SK-N-SH (cell line): ENCODE data around the gene SHMT1. TPM values are rescaled to one million over a fixed set of nuclear protein-coding genes. Genes with fewer than 3 reads are reported as not detected.

ENCODE experiments used
- CTCF ChIA-PET: fragments of 300-600, 350-600 bp; formaldehyde crosslinking; extraction: SDS; loops from one replicate; lab custom pipeline; 2021; lab: Yijun Ruan, JAX
- POLR2A ChIA-PET: fragments of 350-600 bp; sonication (Branson Sonifier 250); formaldehyde crosslinking; extraction: SDS; loops from one replicate; lab custom pipeline; 2020; ENCODE audit warnings: antibody characterized with exemption, inconsistent platforms; lab: Yijun Ruan, JAX
- DNase-seq: peaks from one replicate; pipeline ENCODE4 v3.0.0; 2012
- H2AFZ ChIP-seq: fragments of 200-600 bp; sonication (generic); 2 replicates; pipeline ENCODE4 v1.8.1; 2016; ENCODE audit warnings: antibody characterized with exemption, mild to moderate bottlenecking, low read depth
- H3F3A ChIP-seq: fragments of 200-600 bp; sonication (generic); replicated peaks from 2 replicates; pipeline ENCODE3; 2016; ENCODE audit warnings: antibody characterized with exemption, mild to moderate bottlenecking; ENCODE audit not compliant: insufficient read depth
- H3K27ac ChIP-seq, 2 experiments: fragments of 200-500 bp in 1 of 2; fragments of 200-600 bp in 1 of 2; sonication (Bioruptor generic) in 1 of 2; sonication (generic), shearing (Covaris generic) in 1 of 2; 2 replicates each; pipeline versions ENCODE4 v1.5.1 to v1.6.1; 2014 to 2016; ENCODE audit warnings: low read depth in 2 of 2, inconsistent platforms in 1 of 2, low read length in 1 of 2, mild to moderate bottlenecking in 1 of 2, mixed read lengths in 1 of 2
- H3K27me3 ChIP-seq: fragments of 200-600 bp; sonication (generic), shearing (Covaris generic); 2 replicates; pipeline ENCODE4 v1.6.1; 2016; ENCODE audit warnings: mixed run types; ENCODE audit not compliant: insufficient read depth
- H3K36me3 ChIP-seq, 2 experiments: fragments of 200-500 bp in 1 of 2; fragments of 200-600 bp in 1 of 2; sonication (Bioruptor generic) in 1 of 2; sonication (generic) in 1 of 2; replicated peaks in 1 of 2; 2 replicates each; pipeline versions ENCODE3 to v1.5.1; 2014 to 2016; ENCODE audit warnings: low read length in 1 of 2, mild to moderate bottlenecking in 1 of 2; ENCODE audit not compliant: insufficient read depth in 2 of 2, control insufficient read depth in 1 of 2
- H3K4me1 ChIP-seq, 2 experiments: fragments of 200-500 bp in 1 of 2; fragments of 200-600 bp in 1 of 2; sonication (Bioruptor generic) in 1 of 2; sonication (generic), shearing (Covaris generic) in 1 of 2; 2 replicates each; pipeline versions ENCODE4 v1.5.1 to v1.6.1; 2014 to 2016; ENCODE audit warnings: low read depth in 1 of 2, low read length in 1 of 2, mixed run types in 1 of 2; ENCODE audit not compliant: insufficient read depth in 2 of 2, control insufficient read depth in 1 of 2
- H3K4me2 ChIP-seq: fragments of 200-600 bp; sonication (generic), shearing (Covaris generic); 2 replicates; pipeline ENCODE4 v1.6.1; 2017; ENCODE audit warnings: mixed run types
- H3K4me3 ChIP-seq, 2 experiments: fragments of 200-500 bp in 1 of 2; fragments of 200-600 bp in 1 of 2; sonication (Bioruptor generic) in 1 of 2; sonication (generic), shearing (Covaris generic) in 1 of 2; 2 replicates each; pipeline versions ENCODE4 v1.5.1 to v1.8.1; 2014 to 2016; ENCODE audit warnings: low read depth in 2 of 2, inconsistent platforms in 1 of 2, low read length in 1 of 2, mild to moderate bottlenecking in 1 of 2, mixed read lengths in 1 of 2, moderate library complexity in 1 of 2
- H3K79me2 ChIP-seq: fragments of 200-600 bp; sonication (generic); 2 replicates; pipeline ENCODE4 v1.8.1; 2017; ENCODE audit warnings: mild to moderate bottlenecking; ENCODE audit not compliant: insufficient read depth
- H3K9ac ChIP-seq: fragments of 200-600 bp; sonication (generic); 2 replicates; pipeline ENCODE4 v1.6.1; 2017; ENCODE audit warnings: mixed run types
- H3K9me2 ChIP-seq: fragments of 200-600 bp; sonication (generic); 2 replicates; pipeline ENCODE4 v1.6.1; 2017; ENCODE audit warnings: mixed run types
- H3K9me3 ChIP-seq: fragments of 200-600 bp; sonication (generic); 2 replicates; pipeline ENCODE4 v1.6.1; 2017; ENCODE audit warnings: mixed run types, mild to moderate bottlenecking, moderate library complexity
- H4K20me1 ChIP-seq: fragments of 200-600 bp; sonication (generic); 2 replicates; pipeline ENCODE4 v1.6.1; 2017; ENCODE audit warnings: mild to moderate bottlenecking, mixed run types; ENCODE audit not compliant: insufficient read depth
- ELF1 ChIP-seq: IDR thresholded peaks from 2 replicates; pipeline ENCODE4 v1.4.0; 2012
- EP300 ChIP-seq, 2 experiments: IDR thresholded peaks; 2 replicates each; pipeline versions ENCODE4 v1.4.0 to v1.6.1; 2012; ENCODE audit warnings: borderline replicate concordance in 1 of 2, low read depth in 1 of 2, low read length in 1 of 2
- EZH2phosphoT487 ChIP-seq: fragments of 200-600 bp; sonication (generic); IDR thresholded peaks from 2 replicates; pipeline ENCODE4 v1.6.1; 2017; ENCODE audit warnings: low read depth, mixed run types, mild to moderate bottlenecking, antibody characterized with exemption, moderate library complexity, borderline replicate concordance
- FOXM1 ChIP-seq: IDR thresholded peaks from 2 replicates; pipeline ENCODE4 v1.4.0; 2012; ENCODE audit warnings: low read depth, mild to moderate bottlenecking
- GABPA ChIP-seq: IDR thresholded peaks from 2 replicates; pipeline ENCODE4 v1.4.0; 2012; ENCODE audit warnings: low read depth, mild to moderate bottlenecking
- JUND ChIP-seq: IDR thresholded peaks from 2 replicates; pipeline ENCODE4 v1.4.0; 2012
- MXI1 ChIP-seq: IDR thresholded peaks from 2 replicates; pipeline ENCODE4 v1.6.1; 2012; ENCODE audit warnings: mild to moderate bottlenecking, low read depth, low read length, improper control_type of control experiment
- NFIC ChIP-seq: IDR thresholded peaks from 2 replicates; pipeline ENCODE4 v1.4.0; 2012; ENCODE audit warnings: borderline replicate concordance
- NRF1 ChIP-seq: IDR thresholded peaks from 2 replicates; pipeline ENCODE4 v1.6.1; 2012; ENCODE audit warnings: low read depth, mild to moderate bottlenecking, low read length
- PBX3 ChIP-seq: IDR thresholded peaks from 2 replicates; pipeline ENCODE4; 2012
- POLR2AphosphoS5 ChIP-seq: IDR thresholded peaks from 2 replicates; pipeline ENCODE4 v1.6.1; 2012; ENCODE audit warnings: low read depth, low read length
- REST ChIP-seq: IDR thresholded peaks from 2 replicates; pipeline ENCODE4 v1.6.1; 2012; ENCODE audit warnings: mild to moderate bottlenecking, low read depth, low read length, moderate library complexity
- RXRA ChIP-seq: IDR thresholded peaks from 2 replicates; pipeline ENCODE4 v1.4.0; 2012; ENCODE audit warnings: low read depth, mild to moderate bottlenecking, borderline replicate concordance
- TCF12 ChIP-seq: IDR thresholded peaks from 2 replicates; pipeline ENCODE4 v1.4.0; 2012
- TEAD4 ChIP-seq: IDR thresholded peaks from 2 replicates; pipeline ENCODE4 v1.4.0; 2012; ENCODE audit warnings: mild to moderate bottlenecking, borderline replicate concordance; ENCODE audit not compliant: insufficient read depth
- YY1 ChIP-seq: IDR thresholded peaks from 2 replicates; pipeline ENCODE4 v1.4.0; 2012; ENCODE audit warnings: low read depth, mild to moderate bottlenecking
- ZBTB33 ChIP-seq: IDR thresholded peaks from 2 replicates; pipeline ENCODE4 v1.4.0; 2012; ENCODE audit warnings: low read depth, borderline replicate concordance
- WGBS: methylation state at CpG from one replicate; pipeline ENCODE4 v1.1.6; 2017; ENCODE audit warnings: low lambda C conversion rate; 5-methylcytosine and 5-hydroxymethylcytosine counted together
- polyA plus RNA-seq, 3 experiments: library from polyadenylated mRNA; depleted of rRNA; stranded (reverse); fragments of >200 nt; gene quantifications; 2 replicates each; pipeline ENCODE4 v1.2.3, GENCODE V29; 2012
- TF ChIP-seq, protein P1 (sequence below): IDR thresholded peaks from 2 replicates; pipeline ENCODE4 v1.4.0; 2012; ENCODE audit warnings: low read depth

Gene SHMT1
- polyA plus RNA-seq, 1 of the 3 experiments (the other 2 are of a cell fraction), result 17.0 TPM

DNA sequence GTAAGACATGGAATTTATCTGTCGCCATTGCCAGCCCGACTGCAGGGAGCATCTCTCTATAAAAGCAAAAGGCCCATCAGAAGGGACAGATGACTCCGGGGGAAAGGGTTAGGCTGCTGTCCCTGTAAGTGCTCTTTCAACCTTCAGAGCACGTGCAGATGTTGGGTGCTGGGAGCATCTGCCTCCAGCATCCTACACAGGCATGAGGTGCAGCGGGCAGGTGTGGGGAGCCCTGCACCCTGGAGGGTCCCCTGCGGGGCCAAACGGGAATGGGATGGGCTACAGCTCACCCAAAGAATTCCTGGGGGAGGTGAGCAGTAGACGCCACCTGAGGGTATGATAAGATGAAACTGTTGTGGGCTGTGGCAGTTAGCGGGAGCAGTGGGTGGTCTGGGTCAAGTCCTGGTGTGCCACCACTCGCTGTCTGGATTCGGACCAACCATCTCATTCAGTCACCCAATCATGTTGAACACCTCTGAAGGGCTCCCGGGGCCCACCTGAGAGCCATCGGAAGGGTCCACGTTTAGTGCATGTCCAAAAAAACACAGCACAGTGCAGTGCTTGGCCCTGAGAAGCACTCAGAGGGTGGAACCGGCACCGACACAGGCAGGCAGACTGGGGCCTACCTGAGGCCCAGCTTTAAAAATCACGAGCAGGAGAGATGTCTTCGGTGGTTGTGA, 44.4 kb downstream of the SHMT1 start (continued):
- TF ChIP-seq PBX3 (no peak), EP300 (IDR thresholded peaks at IDR 0.05; ENCODE audit: borderline replicate concordance in 1 of 2, low read depth in 1 of 2, low read length in 1 of 2) (no peak), TCF12 (no peak), NFIC (no peak), FOXM1 (no peak), JUND (no peak)

DNA sequence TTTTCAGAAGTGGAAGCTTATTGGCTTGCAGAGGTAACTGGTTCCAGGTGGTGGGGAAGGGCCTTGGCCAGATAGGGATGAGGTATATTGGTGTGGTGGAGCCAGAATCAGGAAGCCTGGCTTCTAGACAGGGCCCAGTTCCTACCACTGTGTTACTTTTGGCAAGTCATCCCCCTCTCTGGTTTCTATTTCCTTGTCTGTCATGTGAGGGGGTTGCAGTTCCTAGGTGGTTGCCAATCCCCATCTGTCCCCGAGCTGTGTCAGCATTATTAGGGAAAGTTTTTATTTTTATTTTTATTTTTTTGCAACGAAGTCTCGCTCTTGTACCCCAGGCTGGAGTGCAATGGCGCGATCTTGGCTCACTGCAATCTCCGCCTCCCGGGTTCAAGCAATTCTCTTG, 45.2 kb downstream of the SHMT1 start:
- 89% methylated on average over 7 of the region's 7 CpGs for WGBS
- H2AFZ ChIP-seq, result no peak overlapping the region
- DNase-seq, result no peak
- no peaks in the 10 kb centered on the region for H3K27me3 ChIP-seq
- no peaks in the 10 kb centered on the region for H3F3A ChIP-seq
- CTCF ChIA-PET, result no interaction called here
- H3K79me2 ChIP-seq, result peaks cover 92% of the 10 kb centered on the region
- no peaks in the 10 kb centered on the region for H3K9me2 ChIP-seq
- H3K9ac ChIP-seq, result no peak overlapping the region
- H3K9me3 ChIP-seq, result no peaks in the 10 kb centered on the region
- H4K20me1 ChIP-seq, result peaks cover 37% of the 10 kb centered on the region
- POLR2A ChIA-PET, result no interaction called here
- peak overlapping the region; percentile 63 for H3K4me2 ChIP-seq
- no peak for TF ChIP-seq RXRA
- TF ChIP-seq REST, result no peak
- no peak for TF ChIP-seq ZBTB33
- TF ChIP-seq EZH2phosphoT487, result no peak
- no peak for TF ChIP-seq POLR2AphosphoS5
- no peak for TF ChIP-seq TEAD4
- no peak for TF ChIP-seq GABPA
- TF ChIP-seq, protein P1, sequence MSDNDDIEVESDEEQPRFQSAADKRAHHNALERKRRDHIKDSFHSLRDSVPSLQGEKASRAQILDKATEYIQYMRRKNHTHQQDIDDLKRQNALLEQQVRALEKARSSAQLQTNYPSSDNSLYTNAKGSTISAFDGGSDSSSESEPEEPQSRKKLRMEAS, result no peak
- no peak for TF ChIP-seq NRF1
- no peak for TF ChIP-seq YY1
- no peak for TF ChIP-seq MXI1
- no peak for TF ChIP-seq ELF1
- peaks cover 22 to 41% of the 10 kb centered on the region in 2 experiments for H3K36me3 ChIP-seq
- H3K4me3 ChIP-seq, result no peak overlapping the region
- no peak overlapping the region for H3K27ac ChIP-seq
- H3K4me1 ChIP-seq, result peaks cover 20 to 43% of the 10 kb centered on the region in 2 experiments; a peak in 2 of 4 replicates
